ENCODE measurements around the gene MADD. TPM values are rescaled to one million over a fixed set of nuclear protein-coding genes. Genes with fewer than 3 reads are reported as not detected.

The MADD gene
- total RNA-seq, result 12.3 and 17.2 TPM in 2 replicates

DNA sequence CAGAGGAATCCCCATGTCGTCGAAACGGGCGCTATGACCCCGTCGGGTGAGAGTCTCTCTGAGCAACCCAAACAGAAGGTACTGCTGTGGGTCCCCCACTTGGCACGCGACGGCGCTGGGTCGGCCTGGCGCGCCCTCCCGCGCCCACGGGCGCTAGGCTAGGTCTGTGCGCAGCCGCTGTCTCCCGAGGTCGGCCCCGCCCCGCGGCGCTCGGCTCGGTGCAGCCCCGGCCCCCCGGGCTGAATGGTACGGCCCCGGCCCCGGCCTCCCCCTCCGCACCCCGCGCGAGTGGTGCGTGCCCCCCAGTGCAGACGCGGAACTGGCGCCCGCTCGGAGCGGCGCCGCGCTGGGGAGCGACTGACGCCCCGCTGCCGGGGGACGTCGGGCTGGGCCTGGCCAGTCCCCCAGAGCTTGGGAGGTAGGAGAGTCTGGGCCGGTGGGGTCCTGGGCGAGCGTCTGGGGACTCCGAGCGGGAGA lies at the start of gene MADD:
TSS of gene MADD (plus strand) at position 305 of the 477 bp plus-strand sequence.

GRCh38 chr11:47248664-47249377 lies 21.1 kb upstream of the MADD start, which contains the start of gene ACP2:
TSS of gene ACP2 (minus strand) at chr11:47248814. CDS start at chr11:47248789, 25 bp downstream.

DNA sequence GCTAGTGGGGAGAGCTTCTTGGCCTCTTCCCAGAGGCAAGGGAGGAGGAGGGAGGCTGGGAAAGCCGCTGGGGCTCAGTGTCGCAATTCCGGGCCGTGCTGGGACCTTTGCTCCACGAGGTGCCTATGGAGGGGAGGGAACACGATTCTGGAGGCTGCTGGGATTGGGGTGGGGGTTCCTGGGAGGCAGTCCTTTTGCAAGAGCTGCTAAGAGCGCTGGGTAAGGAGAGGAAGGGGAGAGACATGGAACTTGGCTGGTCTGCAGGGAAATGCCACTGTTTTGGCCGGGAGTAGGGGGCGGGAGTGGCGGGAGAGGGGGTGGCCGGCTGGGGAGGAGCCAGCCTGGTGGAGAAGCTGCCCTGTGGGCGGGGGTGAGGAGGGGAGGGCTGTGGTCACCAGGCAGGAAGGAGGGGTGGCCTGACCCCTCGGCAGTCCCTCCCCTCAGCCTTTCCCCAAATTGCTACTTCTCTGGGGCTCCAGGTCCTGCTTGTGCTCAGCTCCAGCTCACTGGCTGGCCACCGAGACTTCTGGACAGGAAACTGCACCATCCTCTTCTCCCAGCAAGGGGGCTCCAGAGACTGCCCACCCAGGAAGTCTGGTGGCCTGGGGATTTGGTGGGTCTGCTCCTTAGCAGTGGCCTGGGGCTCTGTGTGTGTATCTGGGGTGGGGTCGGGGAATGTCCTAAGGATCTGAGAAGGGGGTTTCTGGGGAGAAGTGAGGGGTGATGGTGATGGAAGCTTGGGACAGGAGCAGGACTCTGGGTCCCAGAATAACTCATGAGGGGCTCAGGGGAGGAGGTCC lies 12.2 kb upstream of the MADD start, which contains the start of gene NR1H3:
TSS of gene NR1H3 (plus strand) at position 480 of the 800 bp plus-strand sequence. CDS start 1,221 bp downstream, outside the sequence.

GRCh38 chr11:47352556-47352955 lies 82.6 kb downstream of the MADD start, which contains the start of gene MYBPC3:
TSS of gene MYBPC3 (minus strand) at chr11:47352702. CDS start at chr11:47352647, 55 bp downstream.

DNA sequence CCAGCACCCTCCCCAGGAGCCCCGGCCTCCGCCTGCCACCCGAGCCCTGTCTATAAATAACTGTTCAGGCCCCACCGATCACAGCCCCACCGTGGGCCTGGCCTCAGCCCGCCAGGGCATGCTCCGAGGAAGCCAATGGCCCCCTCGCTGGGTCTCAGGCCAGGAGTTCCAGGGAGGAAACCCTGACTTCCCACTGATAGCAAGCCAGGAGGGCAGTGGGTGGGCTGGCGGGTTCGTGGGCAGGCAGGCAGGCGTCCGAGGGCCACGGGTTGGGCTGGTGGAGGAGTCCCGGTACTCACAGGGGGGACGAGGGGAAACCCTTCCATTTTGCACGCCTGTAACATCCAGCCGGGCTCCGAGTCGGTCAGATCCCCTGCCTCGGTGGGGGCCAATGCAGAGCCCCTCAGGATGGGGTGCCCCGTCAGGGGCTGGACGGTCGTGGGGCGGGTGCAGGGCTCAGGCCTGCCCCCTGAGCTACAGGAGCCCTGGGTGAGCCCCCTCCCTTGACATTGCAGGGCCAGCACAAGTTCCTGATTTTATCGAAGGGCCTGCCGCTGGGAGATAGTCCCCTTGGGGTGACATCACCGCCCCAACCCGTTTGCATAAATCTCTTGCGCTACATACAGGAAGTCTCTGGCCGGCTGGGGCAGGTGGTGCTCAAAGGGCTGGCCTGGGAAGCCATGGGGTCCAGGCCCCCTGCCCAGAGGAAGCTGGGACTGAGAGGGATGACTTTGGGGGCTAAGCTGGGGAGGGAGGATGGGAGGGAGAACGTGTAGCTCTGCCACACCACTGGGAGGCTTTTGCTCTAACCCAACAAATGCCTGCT lies 108.3 kb downstream of the MADD start, which contains the start of gene SPI1:
TSS of gene SPI1 (minus strand) at position 538 of the 826 bp plus-strand sequence. CDS start at position 344, 194 bp downstream.

Other genes with a start within 250 kb of the MADD start
- 152 TPM in 2 replicates for gene ARFGAP2, start 93.3 kb upstream of the MADD start, total RNA-seq
- 13.4 and 15.6 TPM in 2 replicates for gene PACSIN3, start 83.7 kb upstream of the MADD start, total RNA-seq
- 52.3 and 55.6 TPM in 2 replicates for gene DDB2, start 55.2 kb upstream of the MADD start, total RNA-seq
- gene ACP2, start 21.3 kb upstream of the MADD start, total RNA-seq, result 18.8 and 26.1 TPM in 2 replicates
- gene NR1H3, start 12.1 kb upstream of the MADD start, total RNA-seq, result 8.8 and 12.3 TPM in 2 replicates
- not detected in 2 replicates for gene MYBPC3, start 82.6 kb downstream of the MADD start, total RNA-seq
- not detected in 2 replicates for gene SPI1, start 108.4 kb downstream of the MADD start, total RNA-seq
- gene SLC39A13, start 138.5 kb downstream of the MADD start, total RNA-seq, result 45.1 and 53.3 TPM in 2 replicates
- gene PSMC3, start 156.3 kb downstream of the MADD start, total RNA-seq, result 229 and 249 TPM in 2 replicates
- under 0.01 and 0.30 TPM in 2 replicates for gene RAPSN, start 179.0 kb downstream of the MADD start, total RNA-seq

Measured in epithelial cell of umbilical artery (primary cell).